Naive thymus-derived CD4-positive, alpha-beta T cell (primary cell): ENCODE results near the gene SH3D21. TPM values are rescaled to one million over a fixed set of nuclear protein-coding genes. Genes with fewer than 3 reads are reported as not detected.

Experiments
- ATAC-seq: fragments of 150-1000 bp; cut with Tn5 transposase; 2 replicates; pipeline ENCODE4 v1.10.0; 2021; ENCODE audit warnings: mild to moderate bottlenecking, moderate library complexity
- CTCF ChIA-PET: fragments of 350-600 bp; sonication (Branson Sonifier 250); formaldehyde crosslinking; loops from one replicate; lab custom pipeline; 2021; ENCODE audit warnings: antibody characterized with exemption; lab: Charles Lee
- POLR2A ChIA-PET: fragments of 350-600 bp; sonication (Branson Sonifier 250); formaldehyde crosslinking; loops from one replicate; lab custom pipeline; 2021; ENCODE audit warnings: antibody characterized with exemption, inconsistent platforms; lab: Charles Lee
- DNase-seq, 9 donors: peaks; one replicate each; pipeline versions ENCODE4 v3.0.0 to v3.0.0-alpha.2; 2020 to 2022; ENCODE audit warnings: mixed read lengths in 1 of 9
- H3K27ac ChIP-seq: one replicate; pipeline ENCODE4 v1.7.0; 2013; ENCODE audit warnings: mild to moderate bottlenecking, low read depth, low read length, moderate library complexity
- H3K27me3 ChIP-seq, 2 donors: one replicate each; pipeline ENCODE4 v1.7.0; 2013; ENCODE audit warnings: low read length in 2 of 2, mild to moderate bottlenecking in 2 of 2, moderate library complexity in 2 of 2; ENCODE audit not compliant: control insufficient read depth in 2 of 2, insufficient read depth in 2 of 2
- H3K36me3 ChIP-seq, 3 experiments: 1 replicate in 2 of 3; 2 replicates in 1 of 3; pipeline ENCODE4 v1.7.0; 2013; ENCODE audit warnings: low read length in 3 of 3, mild to moderate bottlenecking in 3 of 3, moderate library complexity in 1 of 3; ENCODE audit not compliant: insufficient read depth in 3 of 3, control insufficient read depth in 2 of 3
- H3K4me1 ChIP-seq, 2 donors: one replicate each; pipeline ENCODE4 v1.7.0; 2013; ENCODE audit warnings: low read length in 2 of 2, mild to moderate bottlenecking in 2 of 2, moderate library complexity in 1 of 2; ENCODE audit not compliant: control insufficient read depth in 2 of 2, insufficient read depth in 2 of 2
- H3K4me3 ChIP-seq: 2 replicates; pipeline ENCODE4 v1.7.0; 2013; ENCODE audit warnings: mild to moderate bottlenecking, low read length
- H3K9me3 ChIP-seq, 3 experiments: 1 replicate in 2 of 3; 2 replicates in 1 of 3; pipeline ENCODE4 v1.7.0; 2013; ENCODE audit warnings: low read length in 3 of 3; ENCODE audit not compliant: control insufficient read depth in 2 of 3
- H3K27ac Mint-ChIP-seq, 9 donors: one replicate each; pipeline ENCODE4 v1.8.0; 2020 to 2022; ENCODE audit warnings: mixed read lengths in 9 of 9, mild to moderate bottlenecking in 8 of 9, moderate library complexity in 5 of 9, inconsistent platforms in 2 of 9
- H3K27me3 Mint-ChIP-seq, 5 donors: one replicate each; pipeline ENCODE4 v1.8.0; 2021 to 2022; ENCODE audit warnings: mixed read lengths in 5 of 5, mild to moderate bottlenecking in 1 of 5
- H3K36me3 Mint-ChIP-seq, 5 donors: one replicate each; pipeline ENCODE4 v1.8.0; 2020 to 2022; ENCODE audit warnings: mixed read lengths in 5 of 5, mild to moderate bottlenecking in 3 of 5, inconsistent platforms in 1 of 5
- H3K4me1 Mint-ChIP-seq, 7 donors: one replicate each; pipeline ENCODE4 v1.8.0; 2020 to 2022; ENCODE audit warnings: mixed read lengths in 7 of 7, mild to moderate bottlenecking in 3 of 7, inconsistent platforms in 1 of 7
- H3K4me3 Mint-ChIP-seq, 10 donors: one replicate each; pipeline ENCODE4 v1.8.0; 2020 to 2022; ENCODE audit warnings: mild to moderate bottlenecking in 10 of 10, mixed read lengths in 10 of 10, moderate library complexity in 6 of 10, inconsistent platforms in 2 of 10
- H3K9me3 Mint-ChIP-seq, 11 donors: one replicate each; pipeline ENCODE4 v1.8.0; 2020 to 2022; ENCODE audit warnings: mixed read lengths in 11 of 11, mild to moderate bottlenecking in 4 of 11, inconsistent platforms in 1 of 11, moderate library complexity in 1 of 11
- intact Hi-C, 2 donors: fragments of 100-400 bp; cut with micrococcal nuclease; formaldehyde crosslinking; loops; one replicate each; pipeline ENCODE4 v1.15.1; 2023
- polyA plus RNA-seq, 2 donors: library from polyadenylated mRNA; unstranded; fragments of 300-500 nt; fragmentation: Illumina TruSeq; gene quantifications; one replicate each; pipeline ENCODE4 v1.2.3, GENCODE V29; 2021
- total RNA-seq, 6 experiments: library from RNA in 5 of 6; stranded (reverse) in 5 of 6; gene quantifications; 1 replicate in 5 of 6; 2 replicates in 1 of 6; pipeline ENCODE4 v1.2.3 and lab custom pipeline; 2021 to 2026

The SH3D21 gene
- total RNA-seq = 10 to 100 TPM in 1 of 5 experiments, 1 to 10 TPM in 4; 2.7 to 21.7 (median 3.1) TPM
- polyA plus RNA-seq = under 1 TPM; 0.17 to 0.37 TPM
- total RNA-seq (lab: John Stamatoyannopoulos, UW) = 5.7 reads per million, percentile 26 among the genes with 10 or more reads in this experiment

- H3K9me3 Mint-ChIP-seq = peaks cover 0 to 3% (median 0%) of the 10 kb centered on the region in 11 donors
- peaks cover 6 to 39% (median 13%) of the 10 kb centered on the region in 7 donors for H3K4me1 Mint-ChIP-seq
- ChIA-PET CTCF (interaction anchor here (0.6 to 1.5 kb wide), 9 partner anchors 16 to 81 kb away, joined by 3 to 5 read pairs (median 3); no protein-coding TSS in a partner anchor), POLR2A (interaction anchor here (0.6 to 3.2 kb wide), 12 partner anchors 12 to 158 kb away, joined by 3 to 17 read pairs (median 4); partner anchors contain the start of genes LSM10, MRPS15 and THRAP3)
- H3K27ac ChIP-seq = peak within 1 kb of the TSS; percentile 81
- peak within 1 kb of the TSS; percentile 87 for H3K4me3 ChIP-seq
- no peaks in the 10 kb centered on the region for H3K27me3 Mint-ChIP-seq
- H3K36me3 ChIP-seq = peaks cover 0 to 26% (median 7%) of the 10 kb centered on the region in 3 experiments
- peaks cover 0 to 21% (median 9%) of the 10 kb centered on the region in 5 donors for H3K36me3 Mint-ChIP-seq
- peak within 1 kb of the TSS; percentile 70 to 97 (median 87) for H3K27ac Mint-ChIP-seq
- ATAC-seq (peak; percentile 58), DNase-seq (peak in 8 of 9 donors; percentile 36 to 61 (median 45))
- intact Hi-C loops = loop anchor here (1.0 to 2.0 kb wide), 7 partner anchors 14 to 157 kb away; partner anchors contain the start of genes THRAP3 (in 2 of the 2) and TRAPPC3 (in 1 of the 2)
- peak within 1 kb of the TSS; percentile 87 to 98 (median 96) for H3K4me3 Mint-ChIP-seq
- H3K4me1 ChIP-seq = peaks cover 0 to 6% of the 10 kb centered on the region in 2 donors
- H3K27me3 ChIP-seq = no peaks in the 10 kb centered on the region
- H3K9me3 ChIP-seq = no peaks in the 10 kb centered on the region
Observed at GRCh38 chr1:36306210-36306901, at the start of gene SH3D21. Gene SH3D21 (plus strand): TSS chr1:36306368. CDS start chr1:36306421, 53 bp downstream.

GRCh38 chr1:36256558-36257374 lies 49.4 kb upstream of the SH3D21 start:
- Mint-ChIP-seq H3K27me3 (no peaks in the 10 kb centered on the region), H3K36me3 (peaks cover 0 to 21% (median 9%) of the 10 kb centered on the region in 5 donors), H3K9me3 (no peaks in the 10 kb centered on the region), H3K27ac (peak overlapping the region in 5 of 9 donors; percentile 30 to 81 (median 52)), H3K4me3 (no peak overlapping the region), H3K4me1 (peaks cover 25 to 63% (median 48%) of the 10 kb centered on the region in 7 donors)
- Histone ChIP-seq H3K9me3 (no peaks in the 10 kb centered on the region), H3K27ac (no peak overlapping the region), H3K27me3 (no peaks in the 10 kb centered on the region), H3K4me3 (no peak overlapping the region), H3K4me1 (peaks cover under 1 to 7% of the 10 kb centered on the region in 2 donors), H3K36me3 (peaks cover 6 to 27% (median 10%) of the 10 kb centered on the region in 3 experiments)
- intact Hi-C loops = no loop called here
- ChIA-PET POLR2A (no interaction called here), CTCF (no interaction called here)
- no peak for DNase-seq
- ATAC-seq = no peak

- H3K4me1 ChIP-seq = peaks cover 0 to 7% of the 10 kb centered on the region in 2 donors
Observed at GRCh38 chr1:36257375-36257767, 48.8 kb upstream of the SH3D21 start.

DNA sequence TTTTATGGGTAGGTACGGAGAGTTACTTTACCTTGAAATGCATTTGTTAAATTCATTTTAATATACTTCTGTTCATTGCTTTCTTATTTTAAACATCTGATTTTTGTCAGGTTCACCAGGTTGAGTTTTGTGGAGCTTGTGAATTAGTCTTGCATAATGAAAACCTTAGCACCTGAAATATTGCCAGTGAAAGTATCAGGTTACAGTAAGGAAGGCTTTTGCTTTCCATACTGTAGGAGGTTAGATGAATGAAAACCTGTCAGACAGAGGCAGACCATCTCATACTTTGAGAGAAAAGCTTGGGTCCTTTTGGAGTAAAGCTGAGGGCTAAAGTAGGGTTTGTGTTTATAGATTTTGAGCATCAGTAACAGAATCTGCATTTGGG lies 47.2 kb upstream of the SH3D21 start:
- peaks cover 6 to 28% (median 10%) of the 10 kb centered on the region in 3 experiments for H3K36me3 ChIP-seq
- ATAC-seq (no peak), DNase-seq (no peak)
- POLR2A ChIA-PET = no interaction called here
- no peaks in the 10 kb centered on the region for H3K9me3 ChIP-seq
- no peaks in the 10 kb centered on the region for H3K9me3 Mint-ChIP-seq
- peaks cover 0 to 7% of the 10 kb centered on the region in 2 donors for H3K4me1 ChIP-seq
- CTCF ChIA-PET = no interaction called here
- H3K27ac ChIP-seq = no peak overlapping the region
- no peaks in the 10 kb centered on the region for H3K27me3 ChIP-seq
- H3K4me1 Mint-ChIP-seq = peaks cover 21 to 62% (median 49%) of the 10 kb centered on the region in 7 donors
- H3K4me3 ChIP-seq = no peak overlapping the region
- no peak overlapping the region for H3K4me3 Mint-ChIP-seq
- H3K36me3 Mint-ChIP-seq = peaks cover 0 to 25% (median 10%) of the 10 kb centered on the region in 5 donors
- H3K27ac Mint-ChIP-seq = peak overlapping the region in 2 of 9 donors; percentile 8 to 16
- intact Hi-C loops = no loop called here
- H3K27me3 Mint-ChIP-seq = no peaks in the 10 kb centered on the region

More at GRCh38 chr1:36257375-36257767, 48.8 kb upstream of the SH3D21 start:
- CTCF ChIA-PET = no interaction called here
- DNase-seq (no peak), ATAC-seq (peak; percentile 62)
- peaks cover 0 to 21% (median 10%) of the 10 kb centered on the region in 5 donors for H3K36me3 Mint-ChIP-seq
- intact Hi-C loops = no loop called here
- POLR2A ChIA-PET = interaction anchor here (0.5 kb wide), 1 partner anchor 23 kb away, joined by 3 read pairs; no protein-coding TSS in a partner anchor
- no peaks in the 10 kb centered on the region for H3K9me3 Mint-ChIP-seq
- H3K4me1 Mint-ChIP-seq = peaks cover 25 to 63% (median 50%) of the 10 kb centered on the region in 7 donors
- no peaks in the 10 kb centered on the region for H3K27me3 ChIP-seq
- no peaks in the 10 kb centered on the region for H3K27me3 Mint-ChIP-seq
- peak overlapping the region in 4 of 9 donors; percentile 49 to 81 (median 55) for H3K27ac Mint-ChIP-seq
- no peak overlapping the region for H3K4me3 ChIP-seq
- H3K27ac ChIP-seq = no peak overlapping the region
- H3K9me3 ChIP-seq = no peaks in the 10 kb centered on the region
- no peak overlapping the region for H3K4me3 Mint-ChIP-seq
- peaks cover 6 to 28% (median 10%) of the 10 kb centered on the region in 3 experiments for H3K36me3 ChIP-seq

GRCh38 chr1:36268981-36269380 lies 37.2 kb upstream of the SH3D21 start:
- no peak overlapping the region for H3K4me3 Mint-ChIP-seq
- H3K4me1 ChIP-seq = no peaks in the 10 kb centered on the region
- H3K9me3 Mint-ChIP-seq = no peaks in the 10 kb centered on the region
- ATAC-seq (no peak), DNase-seq (no peak)
- ChIA-PET CTCF (interaction anchor here (1.4 kb wide), 1 partner anchor 17 kb away, joined by 3 read pairs; no protein-coding TSS in a partner anchor), POLR2A (interaction anchor here (0.6 to 1.7 kb wide), 4 partner anchors 10 to 185 kb away, joined by 3 to 4 read pairs (median 3); partner anchors contain the start of genes TEKT2 and TRAPPC3)
- peaks cover 12 to 37% (median 20%) of the 10 kb centered on the region in 7 donors for H3K4me1 Mint-ChIP-seq
- peaks cover 0 to 28% (median 8%) of the 10 kb centered on the region in 5 donors for H3K36me3 Mint-ChIP-seq
- H3K27me3 ChIP-seq = no peaks in the 10 kb centered on the region
- H3K4me3 ChIP-seq = no peak overlapping the region
- intact Hi-C loops = no loop called here
- no peaks in the 10 kb centered on the region for H3K27me3 Mint-ChIP-seq
- no peaks in the 10 kb centered on the region for H3K9me3 ChIP-seq
- H3K27ac Mint-ChIP-seq = peak overlapping the region in 4 of 9 donors; percentile 14 to 81 (median 50)
- H3K36me3 ChIP-seq = peaks cover 0 to 43% (median 6%) of the 10 kb centered on the region in 3 experiments
- H3K27ac ChIP-seq = no peak overlapping the region
